Type B pancreatic cell (in vitro differentiated cells): ENCODE data around the gene RAMP1. TPM values are rescaled to one million over a fixed set of nuclear protein-coding genes. Genes with fewer than 3 reads are reported as not detected.

Source experiments
- DNase-seq: peaks from one replicate; pipeline ENCODE4 v3.0.0; 2021; ENCODE audit warnings: mixed read lengths; ENCODE audit not compliant: unreplicated experiment; ENCODE audit errors: extremely low spot score
- H3K27ac Mint-ChIP-seq: 2 replicates; pipeline ENCODE4 v1.8.0; 2021; ENCODE audit warnings: mild to moderate bottlenecking, mixed read lengths
- H3K27me3 Mint-ChIP-seq: 2 replicates; pipeline ENCODE4 v1.8.0; 2021; ENCODE audit warnings: mixed read lengths
- H3K36me3 Mint-ChIP-seq: 2 replicates; pipeline ENCODE4 v1.8.0; 2021; ENCODE audit warnings: mixed read lengths
- H3K4me1 Mint-ChIP-seq: one replicate; pipeline ENCODE4 v1.8.0; 2021; ENCODE audit warnings: mixed read lengths; ENCODE audit not compliant: unreplicated experiment
- H3K4me3 Mint-ChIP-seq: 2 replicates; pipeline ENCODE4 v1.8.0; 2021; ENCODE audit warnings: mild to moderate bottlenecking, mixed read lengths
- H3K9me3 Mint-ChIP-seq: 2 replicates; pipeline ENCODE4 v1.8.0; 2021; ENCODE audit warnings: mixed read lengths
- CTCF ChIP-seq: fragments of 200-600 bp; sonication (generic); conservative IDR thresholded peaks from 2 replicates; pipeline ENCODE4 v1.5.0; 2021; ENCODE audit warnings: antibody characterized with exemption, mild to moderate bottlenecking
- total RNA-seq: library from RNA; stranded (reverse); gene quantifications from 2 replicates; pipeline ENCODE4 v1.2.1, GENCODE V29; 2021; ENCODE audit warnings: low replicate concordance

RAMP1 gene
- total RNA-seq, 1 donor from 2014 or later: 11.3 TPM

- H3K4me1 Mint-ChIP-seq: peaks cover 11% of the 10 kb centered on the region
- no peak overlapping the region for H3K27ac Mint-ChIP-seq
- H3K4me3 Mint-ChIP-seq: no peak overlapping the region
- DNase-seq: no peak
- H3K36me3 Mint-ChIP-seq: no peaks in the 10 kb centered on the region
- H3K27me3 Mint-ChIP-seq: no peaks in the 10 kb centered on the region
- TF ChIP-seq CTCF: no peak
- H3K9me3 Mint-ChIP-seq: no peaks in the 10 kb centered on the region
Observed at GRCh38 chr2:237894986-237895543, 35.6 kb downstream of the RAMP1 start.

GRCh38 chr2:237895544-237896506 is 36.4 kb downstream of the RAMP1 start:
- H3K4me3 Mint-ChIP-seq: no peak overlapping the region
- no peaks in the 10 kb centered on the region for H3K36me3 Mint-ChIP-seq
- no peak overlapping the region for H3K27ac Mint-ChIP-seq
- H3K9me3 Mint-ChIP-seq: no peaks in the 10 kb centered on the region
- peaks cover 11% of the 10 kb centered on the region for H3K4me1 Mint-ChIP-seq
- no peaks in the 10 kb centered on the region for H3K27me3 Mint-ChIP-seq
- no peak for TF ChIP-seq CTCF
- DNase-seq: no peak

GRCh38 chr2:237896507-237896892 is 37.1 kb downstream of the RAMP1 start:
- Mint-ChIP-seq H3K9me3 (no peaks in the 10 kb centered on the region), H3K27ac (peak overlapping the region; percentile 34), H3K36me3 (no peaks in the 10 kb centered on the region), H3K27me3 (no peaks in the 10 kb centered on the region), H3K4me1 (peaks cover 11% of the 10 kb centered on the region), H3K4me3 (no peak overlapping the region)
- no peak for TF ChIP-seq CTCF
- no peak for DNase-seq

GRCh38 chr2:237896956-237897355 is 37.5 kb downstream of the RAMP1 start:
- no peaks in the 10 kb centered on the region for H3K36me3 Mint-ChIP-seq
- H3K27ac Mint-ChIP-seq: no peak overlapping the region
- H3K9me3 Mint-ChIP-seq: no peaks in the 10 kb centered on the region
- DNase-seq: no peak
- TF ChIP-seq CTCF: no peak
- H3K27me3 Mint-ChIP-seq: no peaks in the 10 kb centered on the region
- H3K4me1 Mint-ChIP-seq: peaks cover 11% of the 10 kb centered on the region
- no peak overlapping the region for H3K4me3 Mint-ChIP-seq

- DNase-seq: no peak
- Mint-ChIP-seq H3K27ac (no peak overlapping the region), H3K4me3 (no peak overlapping the region), H3K27me3 (no peaks in the 10 kb centered on the region), H3K9me3 (no peaks in the 10 kb centered on the region), H3K4me1 (peaks cover 11% of the 10 kb centered on the region), H3K36me3 (no peaks in the 10 kb centered on the region)
- TF ChIP-seq CTCF: no peak
Observed at GRCh38 chr2:237898057-237898414, 38.6 kb downstream of the RAMP1 start.
